ENCODE data around the gene GPR62.
"Not testable (repeated sequence)": the region's sequence is repeated elsewhere in the genome, so short reads cannot be mapped to it uniquely, and the experiment has no call there.

The GPR62 gene

DNA sequence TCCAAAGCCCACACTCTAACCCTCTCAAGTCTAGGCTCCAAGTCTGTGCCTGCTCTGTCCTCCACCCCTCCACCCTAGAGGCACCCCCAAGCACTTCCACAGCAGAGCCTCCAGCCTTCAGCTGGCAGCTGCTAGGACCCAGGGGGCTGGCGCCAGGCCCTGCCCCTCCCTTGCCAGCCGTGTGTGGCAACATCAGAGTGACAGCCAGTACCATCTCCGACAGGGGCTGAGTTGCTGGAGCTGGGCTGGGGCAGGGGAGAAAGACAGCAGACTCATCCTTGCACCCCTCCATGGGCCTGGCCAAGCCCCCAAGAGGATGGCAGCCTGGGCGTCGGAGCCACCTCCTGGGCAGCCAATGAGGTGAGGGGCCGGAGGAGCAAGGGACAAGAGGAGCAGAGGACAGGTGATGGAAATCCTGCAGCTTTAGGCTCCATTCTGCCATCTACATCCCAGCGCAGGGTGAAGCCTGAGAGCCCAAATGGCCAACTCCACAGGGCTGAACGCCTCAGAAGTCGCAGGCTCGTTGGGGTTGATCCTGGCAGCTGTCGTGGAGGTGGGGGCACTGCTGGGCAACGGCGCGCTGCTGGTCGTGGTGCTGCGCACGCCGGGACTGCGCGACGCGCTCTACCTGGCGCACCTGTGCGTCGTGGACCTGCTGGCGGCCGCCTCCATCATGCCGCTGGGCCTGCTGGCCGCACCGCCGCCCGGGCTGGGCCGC, at the start of gene GPR62:
Gene GPR62, plus strand, starts transcription at position 207 of the 718 bp plus-strand sequence. Its CDS starts 272 bp downstream, at position 479.
- TF ChIP-seq, protein P1, sequence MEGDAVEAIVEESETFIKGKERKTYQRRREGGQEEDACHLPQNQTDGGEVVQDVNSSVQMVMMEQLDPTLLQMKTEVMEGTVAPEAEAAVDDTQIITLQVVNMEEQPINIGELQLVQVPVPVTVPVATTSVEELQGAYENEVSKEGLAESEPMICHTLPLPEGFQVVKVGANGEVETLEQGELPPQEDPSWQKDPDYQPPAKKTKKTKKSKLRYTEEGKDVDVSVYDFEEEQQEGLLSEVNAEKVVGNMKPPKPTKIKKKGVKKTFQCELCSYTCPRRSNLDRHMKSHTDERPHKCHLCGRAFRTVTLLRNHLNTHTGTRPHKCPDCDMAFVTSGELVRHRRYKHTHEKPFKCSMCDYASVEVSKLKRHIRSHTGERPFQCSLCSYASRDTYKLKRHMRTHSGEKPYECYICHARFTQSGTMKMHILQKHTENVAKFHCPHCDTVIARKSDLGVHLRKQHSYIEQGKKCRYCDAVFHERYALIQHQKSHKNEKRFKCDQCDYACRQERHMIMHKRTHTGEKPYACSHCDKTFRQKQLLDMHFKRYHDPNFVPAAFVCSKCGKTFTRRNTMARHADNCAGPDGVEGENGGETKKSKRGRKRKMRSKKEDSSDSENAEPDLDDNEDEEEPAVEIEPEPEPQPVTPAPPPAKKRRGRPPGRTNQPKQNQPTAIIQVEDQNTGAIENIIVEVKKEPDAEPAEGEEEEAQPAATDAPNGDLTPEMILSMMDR (IDR thresholded peaks at IDR 0.05; ENCODE audit: borderline replicate concordance, control extremely low read depth, extremely low read depth, insufficient read depth, missing control alignments), result no peak
- DNase-seq (ENCODE audit: low spot score), result no peak
- in situ Hi-C loops (cut with MboI; ENCODE audit: low sequenced_read_pairs, unreplicated experiment), result no loop called here

GRCh38 chr3:51908026-51908425, 47.2 kb upstream of the GPR62 start:
- DNase-seq (ENCODE audit: low spot score), result no peak
- in situ Hi-C loops (cut with MboI; ENCODE audit: low sequenced_read_pairs, unreplicated experiment), result no loop called here

DNA sequence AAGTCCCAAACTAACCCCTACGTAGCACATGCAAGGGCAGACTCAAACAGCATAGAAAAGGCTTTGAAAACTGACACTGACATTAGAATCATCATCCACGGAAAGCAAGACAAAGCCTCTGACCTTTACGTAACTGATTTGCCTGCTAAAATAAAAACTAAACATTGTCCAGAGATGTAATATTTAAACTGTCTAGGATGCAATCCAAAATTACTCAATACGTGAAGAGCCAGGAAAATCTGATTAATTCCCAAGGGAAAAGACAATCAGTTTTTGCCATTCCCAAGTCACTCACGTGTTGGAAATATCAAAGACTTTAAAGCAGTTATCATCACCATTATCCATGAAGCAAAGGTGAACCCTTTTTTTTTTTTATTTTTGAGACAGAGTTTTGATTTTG, 38.8 kb upstream of the GPR62 start:
- TF ChIP-seq, protein P1 (IDR thresholded peaks at IDR 0.05; ENCODE audit: borderline replicate concordance, control extremely low read depth, extremely low read depth, insufficient read depth, missing control alignments), result no peak
- in situ Hi-C loops (cut with MboI; ENCODE audit: low sequenced_read_pairs, unreplicated experiment), result no loop called here

More at GRCh38 chr3:51908026-51908425, 47.2 kb upstream of the GPR62 start:
- TF ChIP-seq, protein P1 (IDR thresholded peaks at IDR 0.05; ENCODE audit: borderline replicate concordance, control extremely low read depth, extremely low read depth, insufficient read depth, missing control alignments), result no peak

DNA sequence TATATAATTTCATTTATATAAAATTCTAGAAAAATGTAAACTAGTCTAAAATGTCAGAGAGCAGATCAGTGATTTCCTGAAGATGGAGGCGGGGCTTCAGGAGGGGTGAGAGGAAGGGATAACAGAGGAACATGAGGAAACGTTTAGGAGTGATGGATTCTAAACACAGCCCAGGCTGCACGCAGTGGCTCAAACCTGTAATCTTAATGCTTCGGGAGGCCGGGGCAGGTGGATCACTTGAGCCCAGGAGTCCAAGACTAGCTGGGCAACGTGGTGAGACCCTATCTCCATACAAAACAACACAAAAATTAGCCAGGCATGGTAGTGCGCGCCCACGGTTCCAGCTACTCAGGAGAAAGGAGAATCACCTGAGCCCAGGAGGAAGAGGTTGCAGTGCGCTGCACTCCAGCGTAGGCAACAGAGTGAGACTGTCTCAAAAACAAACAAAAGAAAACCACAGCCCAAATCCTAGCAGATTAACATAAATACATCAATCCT, 34.1 kb upstream of the GPR62 start:
- TF ChIP-seq, protein P1 (IDR thresholded peaks at IDR 0.05; ENCODE audit: borderline replicate concordance, control extremely low read depth, extremely low read depth, insufficient read depth, missing control alignments), result no peak
- in situ Hi-C loops (cut with MboI; ENCODE audit: low sequenced_read_pairs, unreplicated experiment), result no loop called here
- DNase-seq (ENCODE audit: low spot score), result no peak

More for the DNA sequence above, 38.8 kb upstream of the GPR62 start:
- no peak for DNase-seq (ENCODE audit: low spot score)

- DNase-seq (ENCODE audit: low spot score), result no peak
- in situ Hi-C loops (cut with MboI; ENCODE audit: low sequenced_read_pairs, unreplicated experiment), result no loop called here
- TF ChIP-seq, protein P1 (IDR thresholded peaks at IDR 0.05; ENCODE audit: borderline replicate concordance, control extremely low read depth, extremely low read depth, insufficient read depth, missing control alignments), result no peak
These were observed 27.9 kb upstream of the GPR62 start for GRCh38 chr3:51927061-51927977.

- no peak for DNase-seq (ENCODE audit: low spot score)
- in situ Hi-C loops (cut with MboI; ENCODE audit: low sequenced_read_pairs, unreplicated experiment), result no loop called here
- TF ChIP-seq, protein P1 (IDR thresholded peaks at IDR 0.05; ENCODE audit: borderline replicate concordance, control extremely low read depth, extremely low read depth, insufficient read depth, missing control alignments), result no peak
These were observed 26.7 kb upstream of the GPR62 start for GRCh38 chr3:51928438-51928837.

- DNase-seq (ENCODE audit: low spot score); in situ Hi-C loops (cut with MboI; ENCODE audit: low sequenced_read_pairs, unreplicated experiment): not testable (repeated sequence)
These were observed 26.2 kb upstream of the GPR62 start for GRCh38 chr3:51928981-51929380.
